Psoas muscle (tissue), 8 donors: ENCODE measurements around the gene TMBIM6. TPM values are rescaled to one million over a fixed set of nuclear protein-coding genes. Genes with fewer than 3 reads are reported as not detected.

ENCODE experiments used
- ATAC-seq, 4 donors: fragments of 200-7000 bp; cut with Tn5 transposase; one replicate each; pipeline ENCODE4 v1.9.1; 2020; ENCODE audit warnings: moderate library complexity in 3 of 4, mild to moderate bottlenecking in 2 of 4
- DNase-seq, 2 donors: peaks; one replicate each; pipeline ENCODE4 v3.0.0-alpha.2; 2020
- H3K27ac ChIP-seq: fragments of 200-600 bp; one replicate; pipeline ENCODE4 v1.8.0; 2022
- H3K27me3 ChIP-seq, 3 donors: fragments of 200-600 bp in 1 of 3; one replicate each; pipeline versions ENCODE4 v1.6.1 to v1.8.0; 2013 to 2022; ENCODE audit warnings: low read length in 2 of 3, mild to moderate bottlenecking in 2 of 3, moderate library complexity in 1 of 3; ENCODE audit not compliant: insufficient read depth in 3 of 3
- H3K36me3 ChIP-seq, 2 donors: fragments of 200-600 bp in 1 of 2; one replicate each; pipeline versions ENCODE4 v1.6.1 to v1.8.0; 2013 to 2022; ENCODE audit warnings: low read depth in 1 of 2, mild to moderate bottlenecking in 1 of 2, moderate library complexity in 1 of 2; ENCODE audit not compliant: insufficient read depth in 1 of 2
- H3K4me1 ChIP-seq: fragments of 200-600 bp; one replicate; pipeline ENCODE4 v1.8.0; 2022
- H3K4me3 ChIP-seq: fragments of 200-600 bp; one replicate; pipeline ENCODE4 v1.8.0; 2022; ENCODE audit warnings: mild to moderate bottlenecking
- H3K9me3 ChIP-seq: fragments of 200-600 bp; one replicate; pipeline ENCODE4 v1.8.0; 2022
- CTCF ChIP-seq: fragments of 200-600 bp; IDR thresholded peaks from one replicate; pipeline ENCODE4 v1.8.0; 2022; ENCODE audit warnings: antibody characterized with exemption
- WGBS, 3 donors: extraction: QIAGEN DNeasy Blood & Tissue Kit; methylation state at CpG; one replicate each; pipeline versions ENCODE4 v1.1.6 to v1.1.7; 2013; 5-methylcytosine and 5-hydroxymethylcytosine counted together
- intact Hi-C, 2 donors: fragments of 100-400 bp; cut with DNase I; formaldehyde crosslinking; loops; one replicate each; pipeline versions ENCODE4 v1.11.0 to v1.14.2; 2022
- polyA plus RNA-seq, 3 donors: library from polyadenylated mRNA; stranded (reverse); fragments of 200-250 nt; gene quantifications; one replicate each; pipeline ENCODE4 v1.2.3, GENCODE V29; 2013
- total RNA-seq, 4 donors: library from RNA; stranded (reverse); fragmentation: NEBNext Ultra II Directional in 2 of 4; extraction: Animal tissue kit (Norgen Biotek cat#: 25700) in 2 of 4; gene quantifications; one replicate each; pipeline versions ENCODE4 v1.2.1 to v1.2.4, GENCODE V29; 2021 to 2023
- donor health status: healthy with polysubstance abuse.
- donor health status: DM: no; HTN: no; CAD: no; lungs with moderate emphysema.
- donor health status: Bipolar disorder and iron deficiency.
- donor health status: healthy.
- donor health status: DM: yes; HTN: yes; CAD: no.
- donor health status: DM: no; HTN: no; CAD: no.
- donor health status: DM: no; HTN: no; CAD: no.
- donor health status: DM: yes; HTN: yes; CAD: no.

The TMBIM6 gene
- total and polyA plus RNA-seq, 7 donors, result 164 to 317 (median 243) TPM

- TF ChIP-seq CTCF, result no peak
- Histone ChIP-seq H3K27ac (peak overlapping the region; percentile 99), H3K4me3 (peak overlapping the region; percentile 92), H3K27me3 (no peaks in the 10 kb centered on the region), H3K4me1 (peaks cover 39% of the 10 kb centered on the region), H3K9me3 (no peaks in the 10 kb centered on the region), H3K36me3 (peaks cover 0 to 5% of the 10 kb centered on the region in 2 donors)
- DNase-seq (peak; percentile 91 to 95), ATAC-seq (peak; percentile 74 to 84 (median 80))
- WGBS, 3 donors, result 0% methylated on average over 34 to 35 of the region's 35 CpGs
- intact Hi-C loops, result no loop called here
These were observed 694 bp downstream of the TMBIM6 start for GRCh38 chr12:49741882-49742620.

GRCh38 chr12:49744363-49744885, 3.1 kb downstream of the TMBIM6 start:
- WGBS, 3 donors, result 50 to 67% (median 50%) methylated on average over 3 of the region's 3 CpGs
- Histone ChIP-seq H3K36me3 (peaks cover 0 to 9% of the 10 kb centered on the region in 2 donors), H3K4me3 (peak overlapping the region; percentile 92), H3K9me3 (no peaks in the 10 kb centered on the region), H3K27me3 (no peaks in the 10 kb centered on the region), H3K4me1 (peaks cover 57% of the 10 kb centered on the region), H3K27ac (peak overlapping the region; percentile 24)
- no peak for DNase-seq
- TF ChIP-seq CTCF, result no peak
- intact Hi-C loops, result no loop called here
- ATAC-seq, result no peak

- no peak for DNase-seq
- Histone ChIP-seq H3K9me3 (no peaks in the 10 kb centered on the region), H3K36me3 (peaks cover 6 to 22% of the 10 kb centered on the region in 2 donors), H3K4me3 (peak overlapping the region; percentile 7), H3K27me3 (no peaks in the 10 kb centered on the region), H3K4me1 (peaks cover 84% of the 10 kb centered on the region), H3K27ac (peak overlapping the region; percentile 62)
- intact Hi-C loops, result no loop called here
- ATAC-seq, result peak in 2 of 4 donors; percentile 41 to 44
- WGBS, 3 donors, result 34 to 39% (median 36%) methylated on average over 1 of the region's 1 CpG
- no peak for TF ChIP-seq CTCF
These were observed 6.9 kb downstream of the TMBIM6 start for GRCh38 chr12:49748306-49748705.

GRCh38 chr12:49748800-49749199, 7.4 kb downstream of the TMBIM6 start:
- Histone ChIP-seq H3K36me3 (peaks cover 6 to 27% of the 10 kb centered on the region in 2 donors), H3K4me1 (peaks cover 84% of the 10 kb centered on the region), H3K4me3 (peak overlapping the region; percentile 7), H3K27me3 (no peaks in the 10 kb centered on the region), H3K9me3 (no peaks in the 10 kb centered on the region), H3K27ac (peak overlapping the region; percentile 62)
- no peak for TF ChIP-seq CTCF
- DNase-seq, result no peak
- ATAC-seq, result no peak
- WGBS, 3 donors, result 24 to 34% (median 26%) methylated on average over 3 of the region's 3 CpGs
- intact Hi-C loops, result no loop called here
